Measurements from ENCODE around the gene P2RX1.

The P2RX1 gene

DNA sequence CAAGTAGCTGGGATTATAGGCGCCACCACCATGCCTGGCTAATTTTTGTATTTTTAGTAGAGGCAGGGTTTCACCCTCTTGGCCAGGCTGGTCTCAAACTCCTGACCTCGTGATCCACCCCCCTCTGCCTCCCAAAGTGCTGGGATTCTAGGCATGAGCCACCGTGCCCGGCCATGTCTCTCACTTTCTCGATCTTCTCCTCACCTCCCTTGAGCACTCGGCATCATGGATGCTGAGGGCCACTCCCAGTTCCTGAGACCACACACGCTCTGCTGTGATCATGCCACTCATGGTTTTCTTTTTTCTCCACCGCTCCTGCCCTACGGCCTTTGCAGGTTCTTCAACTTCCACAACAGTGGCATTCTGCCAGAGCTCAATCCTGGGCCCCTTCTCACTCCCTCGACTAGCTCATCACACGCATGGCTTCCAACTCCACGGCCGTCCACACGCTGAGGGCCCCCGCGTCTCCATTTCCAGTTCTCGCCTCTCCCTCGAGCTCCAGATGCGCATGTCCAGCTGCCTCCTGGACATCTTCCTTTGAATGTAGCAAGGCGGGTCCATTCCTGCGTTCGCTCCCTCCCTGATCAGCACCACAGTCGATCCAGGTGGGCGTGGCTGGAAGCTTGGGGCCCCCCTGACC is 64.7 kb downstream of the P2RX1 start:
- no peak for DNase-seq

- DNase-seq: no peak
Measured at GRCh38 chr17:3848229-3848835, 67.9 kb downstream of the P2RX1 start.

GRCh38 chr17:3847165-3847670 is 69.0 kb downstream of the P2RX1 start:
- no peak for DNase-seq

All from activated T-cell treated with anti-CD3 and anti-CD28 coated beads, Interleukin-2, amount 50 U/mL, for 48 hours (primary cell).